Natural killer cell (primary cell): ENCODE data around the gene CDC73. TPM values are rescaled to one million over a fixed set of nuclear protein-coding genes. Genes with fewer than 3 reads are reported as not detected.

Experiments
- ATAC-seq, 3 donors: fragments of 150-1000 bp in 2 of 3; fragments of 200-7000 bp in 1 of 3; cut with Tn5 transposase; 1 replicate in 1 of 3; 2 replicates in 2 of 3; pipeline ENCODE4 v1.10.0; 2021; ENCODE audit warnings: mild to moderate bottlenecking in 2 of 3, moderate library complexity in 2 of 3
- DNase-seq, 2 donors: peaks; one replicate each; pipeline versions ENCODE4 v3.0.0 to v3.0.0-alpha.2; 2013 to 2021; ENCODE audit warnings: mixed read lengths in 1 of 2
- H3K27ac ChIP-seq: one replicate; pipeline ENCODE4 v1.5.1; 2013; ENCODE audit warnings: mild to moderate bottlenecking, low read length
- H3K27me3 ChIP-seq: one replicate; pipeline ENCODE4 v1.6.1; 2013; ENCODE audit warnings: low read length; ENCODE audit not compliant: control insufficient read depth, insufficient read depth
- H3K36me3 ChIP-seq: one replicate; pipeline ENCODE4 v1.6.1; 2013; ENCODE audit warnings: low read length; ENCODE audit not compliant: control insufficient read depth, insufficient read depth
- H3K4me1 ChIP-seq: one replicate; pipeline ENCODE4 v1.6.1; 2013; ENCODE audit warnings: low read length; ENCODE audit not compliant: control insufficient read depth, insufficient read depth
- H3K4me3 ChIP-seq: one replicate; pipeline ENCODE4 v1.5.1; 2013; ENCODE audit warnings: low read length
- H3K9me3 ChIP-seq: one replicate; pipeline ENCODE4 v1.6.1; 2013; ENCODE audit warnings: low read length; ENCODE audit not compliant: control insufficient read depth, insufficient read depth
- H3K27ac Mint-ChIP-seq, 2 donors: one replicate each; pipeline ENCODE4 v1.8.0; 2022; ENCODE audit warnings: mild to moderate bottlenecking in 2 of 2, mixed read lengths in 2 of 2, moderate library complexity in 1 of 2
- H3K27me3 Mint-ChIP-seq, 2 donors: one replicate each; pipeline ENCODE4 v1.8.0; 2022; ENCODE audit warnings: low read depth in 2 of 2, mixed read lengths in 2 of 2
- H3K36me3 Mint-ChIP-seq: one replicate; pipeline ENCODE4 v1.8.0; 2022; ENCODE audit warnings: mixed read lengths
- H3K4me1 Mint-ChIP-seq, 2 donors: one replicate each; pipeline ENCODE4 v1.8.0; 2022; ENCODE audit warnings: mixed read lengths in 2 of 2
- H3K4me3 Mint-ChIP-seq: one replicate; pipeline ENCODE4 v1.8.0; 2022; ENCODE audit warnings: mild to moderate bottlenecking, moderate library complexity, mixed read lengths
- H3K9me3 Mint-ChIP-seq, 2 donors: one replicate each; pipeline ENCODE4 v1.8.0; 2022; ENCODE audit warnings: mixed read lengths in 2 of 2
- CTCF ChIP-seq: fragments of 200-600 bp; IDR thresholded peaks from one replicate; pipeline ENCODE4 v1.8.0; 2022; ENCODE audit warnings: antibody characterized with exemption
- WGBS: methylation state at CpG from one replicate; pipeline ENCODE4 v1.1.7; 2013; ENCODE audit warnings: missing lambda C conversion rate; ENCODE audit not compliant: insufficient coverage; 5-methylcytosine and 5-hydroxymethylcytosine counted together
- intact Hi-C: fragments of 100-400 bp; cut with micrococcal nuclease; formaldehyde crosslinking; loops from one replicate; pipeline ENCODE4 v1.14.2; 2022
- total RNA-seq, 4 donors: library from RNA; stranded (reverse); fragments of 120-200 nt in 1 of 4; gene quantifications; one replicate each; pipeline versions ENCODE4 v1.2.3 to v1.2.4, GENCODE V29; 2013 to 2022

The CDC73 gene
- total RNA-seq, 3 donors from 2014 or later (not counting 1 experiment from before 2014, with no cell fraction given): 73.2 to 86.0 (median 82.6) TPM

GRCh38 chr1:193110864-193111263 is 11.0 kb upstream of the CDC73 start:
- Histone ChIP-seq H3K4me1 (no peaks in the 10 kb centered on the region), H3K27ac (no peak overlapping the region), H3K36me3 (no peaks in the 10 kb centered on the region), H3K27me3 (no peaks in the 10 kb centered on the region), H3K9me3 (no peaks in the 10 kb centered on the region), H3K4me3 (no peak overlapping the region)
- TF ChIP-seq CTCF: no peak
- Mint-ChIP-seq H3K27me3 (peaks cover 0 to 13% of the 10 kb centered on the region in 2 donors), H3K9me3 (no peaks in the 10 kb centered on the region), H3K36me3 (no peaks in the 10 kb centered on the region), H3K4me1 (peaks cover 0 to 1% of the 10 kb centered on the region in 2 donors), H3K27ac (no peak overlapping the region), H3K4me3 (no peak overlapping the region)
- intact Hi-C loops: no loop called here
- WGBS: 100% methylated on average over 2 of the region's 3 CpGs
- DNase-seq (no peak), ATAC-seq (no peak)

- TF ChIP-seq CTCF: no peak
- 89% methylated on average over 6 of the region's 6 CpGs for WGBS
- Mint-ChIP-seq H3K27ac (no peak overlapping the region), H3K4me3 (no peak overlapping the region), H3K36me3 (no peaks in the 10 kb centered on the region), H3K9me3 (no peaks in the 10 kb centered on the region), H3K4me1 (no peaks in the 10 kb centered on the region), H3K27me3 (peaks cover 2 to 21% of the 10 kb centered on the region in 2 donors)
- intact Hi-C loops: no loop called here
- Histone ChIP-seq H3K27ac (no peak overlapping the region), H3K4me3 (no peak overlapping the region), H3K9me3 (no peaks in the 10 kb centered on the region), H3K4me1 (no peaks in the 10 kb centered on the region), H3K27me3 (no peaks in the 10 kb centered on the region), H3K36me3 (no peaks in the 10 kb centered on the region)
- no peak for DNase-seq
- no peak for ATAC-seq
Observed at GRCh38 chr1:193111641-193112090, 10.2 kb upstream of the CDC73 start.

GRCh38 chr1:193113258-193113991 is 8.4 kb upstream of the CDC73 start:
- intact Hi-C loops: no loop called here

More at GRCh38 chr1:193113258-193113991, 8.4 kb upstream of the CDC73 start:
- Histone ChIP-seq H3K27ac (no peak overlapping the region), H3K27me3 (no peaks in the 10 kb centered on the region), H3K9me3 (no peaks in the 10 kb centered on the region), H3K4me3 (no peak overlapping the region), H3K4me1 (no peaks in the 10 kb centered on the region), H3K36me3 (no peaks in the 10 kb centered on the region)
- Mint-ChIP-seq H3K9me3 (no peaks in the 10 kb centered on the region), H3K4me3 (no peak overlapping the region), H3K4me1 (no peaks in the 10 kb centered on the region), H3K27me3 (peaks cover 2 to 21% of the 10 kb centered on the region in 2 donors), H3K36me3 (no peaks in the 10 kb centered on the region), H3K27ac (no peak overlapping the region)
- DNase-seq: no peak
- TF ChIP-seq CTCF: no peak
- WGBS: 81% methylated on average over 9 of the region's 9 CpGs
- ATAC-seq: no peak
